HK-2 (cell line): ENCODE measurements around the gene NHERF1.

Experiments
- DNase-seq: peaks from one replicate; pipeline ENCODE4 v3.0.0-alpha.2; 2018; ENCODE audit not compliant: unreplicated experiment

NHERF1 gene

DNA sequence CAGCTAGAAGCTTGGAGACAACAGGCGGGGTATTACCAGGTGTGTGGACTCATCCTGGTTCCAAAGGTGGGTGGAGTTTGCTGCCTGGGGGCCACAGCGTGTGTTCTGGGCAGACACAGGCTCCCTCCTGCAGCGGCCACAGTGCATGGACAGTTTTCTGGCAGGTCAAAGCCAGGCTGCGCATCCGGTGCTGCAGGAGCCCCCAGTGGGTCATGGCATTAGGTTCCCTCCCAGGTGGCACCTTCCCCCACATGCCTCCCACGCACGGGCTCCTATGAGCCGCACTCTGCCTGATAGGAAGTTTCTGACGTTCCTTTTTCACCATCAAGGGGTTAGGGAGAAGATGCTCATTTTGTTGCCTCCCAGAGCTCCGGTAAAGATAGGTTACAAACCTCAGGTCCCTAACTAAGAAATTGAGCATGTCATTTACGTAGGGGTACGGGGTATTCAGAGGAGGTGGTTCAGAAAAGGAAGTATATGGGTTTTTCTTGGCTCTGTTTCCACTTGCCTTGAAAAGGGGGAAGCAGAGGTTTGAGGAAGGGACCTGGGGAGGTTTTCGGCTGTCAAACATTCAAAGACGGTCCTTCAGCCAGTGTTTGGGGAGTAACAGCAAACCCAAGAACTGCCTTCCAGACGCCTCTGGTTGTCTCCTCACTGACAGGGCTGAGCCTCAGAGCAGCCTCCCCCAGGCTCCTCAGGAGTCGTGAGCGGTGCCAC is 60.4 kb downstream of the NHERF1 start:
- DNase-seq, result no peak

GRCh38 chr17:74810699-74811485 is 62.5 kb downstream of the NHERF1 start:
- DNase-seq, result no peak

DNA sequence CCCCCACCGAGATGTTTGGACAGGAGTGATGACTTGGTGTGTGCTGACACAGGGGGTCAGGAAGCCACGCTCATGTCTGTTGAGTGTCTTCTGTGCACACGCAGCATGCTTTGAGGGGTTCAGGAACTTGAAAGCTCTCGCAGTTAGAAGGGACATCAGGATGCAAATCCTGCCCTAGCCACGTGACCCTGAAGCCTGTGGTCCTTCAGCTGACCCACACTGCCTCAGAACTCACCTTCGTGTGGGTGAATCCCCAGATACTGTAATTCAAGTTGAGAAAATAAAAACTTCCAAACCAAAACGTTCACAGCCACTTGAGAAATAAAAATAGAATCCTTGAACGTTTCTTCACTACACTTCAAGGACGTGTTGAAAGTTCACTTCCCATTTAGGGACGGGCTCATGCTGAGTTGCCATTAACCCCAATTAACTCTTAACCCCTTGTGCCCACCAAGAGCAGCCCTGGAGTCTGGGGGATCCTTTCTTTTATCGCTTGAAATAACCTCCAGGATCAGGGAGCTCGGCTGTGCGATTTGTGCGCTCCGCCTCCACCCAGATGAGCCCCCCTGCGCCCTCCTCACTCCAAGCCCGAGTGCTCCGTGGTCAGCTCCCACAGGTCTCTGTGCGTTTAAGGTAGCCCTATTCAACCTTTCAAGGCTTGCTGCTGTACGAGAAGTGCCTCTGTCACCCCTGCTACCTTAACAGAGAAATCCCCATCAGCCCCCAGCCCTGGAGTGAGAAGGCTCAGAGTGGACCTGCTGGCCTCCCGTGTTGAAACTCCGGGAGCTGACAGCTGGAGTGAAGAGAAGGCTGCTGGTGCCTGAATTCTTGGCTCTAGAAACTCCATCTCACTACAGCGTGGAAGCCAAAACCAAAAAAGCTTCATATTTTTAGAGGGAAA is 63.9 kb downstream of the NHERF1 start:
- no peak for DNase-seq

GRCh38 chr17:74814453-74814852 is 66.0 kb downstream of the NHERF1 start:
- DNase-seq, result no peak

- no peak for DNase-seq
Observed at GRCh38 chr17:74815067-74815466, 66.6 kb downstream of the NHERF1 start.

DNA sequence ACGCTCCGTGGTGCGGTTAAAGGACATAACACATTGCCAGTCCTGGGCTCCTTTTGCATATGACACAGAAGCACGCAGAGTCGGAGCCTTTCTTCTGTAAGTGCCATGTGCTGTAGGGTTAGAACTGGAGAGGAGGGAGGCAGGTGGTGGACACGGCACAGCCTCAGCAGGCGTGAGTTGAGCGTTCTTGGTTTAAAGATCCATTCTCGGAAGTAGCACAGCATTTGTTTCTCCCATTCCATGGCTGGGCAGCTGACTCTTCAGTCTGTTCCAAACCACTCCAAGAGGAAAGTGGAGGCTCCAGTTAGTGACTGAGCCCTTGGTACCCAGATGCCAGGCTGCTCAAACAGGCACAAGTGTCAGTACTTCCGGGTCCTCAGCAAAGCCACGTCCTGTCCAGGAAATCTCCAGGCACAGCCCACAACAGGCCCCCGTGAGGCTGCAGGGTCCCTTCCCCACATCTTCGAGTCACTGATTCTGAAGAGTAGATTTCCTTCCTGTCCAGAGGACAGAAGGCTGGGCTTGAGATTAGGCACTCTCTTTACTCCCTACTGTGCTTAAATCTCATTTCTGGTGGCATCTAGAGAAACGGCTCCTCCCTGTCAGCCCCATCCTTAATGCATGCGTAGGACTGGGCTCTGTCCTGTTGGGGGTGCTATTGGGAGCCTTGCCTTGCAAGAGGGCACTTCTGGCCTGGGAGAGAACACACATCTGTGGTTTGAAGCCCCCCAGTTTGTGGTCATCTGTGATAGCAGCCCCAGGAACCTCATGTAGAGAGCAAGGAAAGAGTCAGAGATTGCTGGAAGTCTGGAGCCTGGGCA is 67.3 kb downstream of the NHERF1 start:
- DNase-seq, result no peak

- DNase-seq, result no peak
Observed at GRCh38 chr17:74816905-74817620, 68.6 kb downstream of the NHERF1 start.

DNA sequence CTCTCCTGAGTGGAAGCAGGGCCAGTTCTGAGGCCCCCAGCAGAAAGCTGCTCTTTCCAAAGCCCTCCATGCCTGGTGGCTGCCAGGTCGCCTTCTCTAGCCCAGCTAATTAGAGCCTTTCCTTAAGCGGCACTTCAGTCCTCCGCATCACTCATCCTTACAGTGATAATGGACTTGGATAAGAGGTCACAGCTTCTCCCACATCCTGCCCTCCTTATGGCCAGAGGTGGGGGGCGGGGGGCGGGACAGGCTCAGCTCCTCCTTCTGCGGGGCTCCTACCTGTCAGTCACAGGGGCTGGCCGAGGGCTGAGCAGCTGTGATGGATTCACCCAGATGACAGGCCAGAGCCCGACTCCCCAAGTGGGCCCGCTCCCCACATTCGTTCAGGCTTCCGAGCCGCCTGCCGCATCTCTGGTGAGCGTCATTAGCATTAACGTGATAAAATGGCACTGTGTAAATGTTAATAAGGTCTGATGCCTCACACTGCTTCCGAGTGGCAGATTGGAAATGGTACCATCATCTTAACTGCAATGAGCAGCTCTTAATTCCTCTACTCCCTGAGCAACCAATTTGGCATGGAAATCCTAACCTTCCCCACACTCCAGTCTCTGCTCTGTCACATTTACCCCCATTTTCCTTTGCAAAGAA is 70.0 kb downstream of the NHERF1 start:
- no peak for DNase-seq
